Hematopoietic multipotent progenitor cell treated with erythropoietin and hydrocortisone succinate and interleukin-3 and kit ligand, for 17 days (in vitro differentiated cells): ENCODE data around the gene THNSL1.
A peak's percentile ranks its signal among the peaks of the same experiment; 100 is the strongest.
"Not testable (repeated sequence)": the region's sequence is repeated elsewhere in the genome, so short reads cannot be mapped to it uniquely, and the experiment has no call there.

Source experiments
- DNase-seq: peaks from one replicate; pipeline ENCODE4 v3.0.0-alpha.2; 2015; ENCODE audit warnings: low spot score

Gene THNSL1

GRCh38 chr10:25016376-25017153 lies at the start of gene THNSL1:
Gene THNSL1, plus strand, starts transcription at chr10:25016612. Its CDS starts 6,612 bp downstream, at chr10:25023224.
- DNase-seq: peak; percentile 95

- no peak for DNase-seq
Observed at GRCh38 chr10:24966962-24967481, 49.4 kb upstream of the THNSL1 start.

- DNase-seq: no peak
Observed at GRCh38 chr10:24968349-24968748, 48.1 kb upstream of the THNSL1 start.

- DNase-seq: not testable (repeated sequence)
Observed at GRCh38 chr10:24968951-24969350, 47.5 kb upstream of the THNSL1 start.

GRCh38 chr10:24969841-24970281 lies 46.6 kb upstream of the THNSL1 start:
- DNase-seq: no peak

GRCh38 chr10:24971374-24971773 lies 45.0 kb upstream of the THNSL1 start:
- DNase-seq: no peak

- DNase-seq: no peak
Observed at GRCh38 chr10:24973163-24973562, 43.2 kb upstream of the THNSL1 start.

- no peak for DNase-seq
Observed at GRCh38 chr10:24974976-24975375, 41.4 kb upstream of the THNSL1 start.

GRCh38 chr10:24979685-24980084 lies 36.7 kb upstream of the THNSL1 start:
- DNase-seq: no peak

- DNase-seq: no peak
Observed at GRCh38 chr10:24981161-24981710, 35.2 kb upstream of the THNSL1 start.

- DNase-seq: no peak
Observed at GRCh38 chr10:24982319-24983112, 33.9 kb upstream of the THNSL1 start.

- DNase-seq: no peak
Observed at GRCh38 chr10:24983130-24983529, 33.3 kb upstream of the THNSL1 start.

- no peak for DNase-seq
Observed at GRCh38 chr10:24983946-24984345, 32.5 kb upstream of the THNSL1 start.

GRCh38 chr10:24984906-24985305 lies 31.5 kb upstream of the THNSL1 start:
- no peak for DNase-seq

GRCh38 chr10:24988831-24989640 lies 27.4 kb upstream of the THNSL1 start:
- DNase-seq: no peak

GRCh38 chr10:24989867-24990266 lies 26.5 kb upstream of the THNSL1 start:
- no peak for DNase-seq

- DNase-seq: no peak
Observed at GRCh38 chr10:24991298-24991697, 25.1 kb upstream of the THNSL1 start.

- no peak for DNase-seq
Observed at GRCh38 chr10:24992512-24993133, 23.8 kb upstream of the THNSL1 start.

GRCh38 chr10:24993237-24993958 lies 23.0 kb upstream of the THNSL1 start:
- DNase-seq: no peak

GRCh38 chr10:24995072-24995471 lies 21.3 kb upstream of the THNSL1 start:
- DNase-seq: no peak

GRCh38 chr10:24998044-24998443 lies 18.4 kb upstream of the THNSL1 start:
- DNase-seq: no peak
